Measurements from ENCODE around the gene KRT33A. TPM values are rescaled to one million over a fixed set of nuclear protein-coding genes. Genes with fewer than 3 reads are reported as not detected.

The KRT33A gene
- total RNA-seq, 1 donor from 2014 or later = not detected

- no peak for TF ChIP-seq CTCF (IDR thresholded peaks at IDR 0.05; ENCODE audit: unreplicated experiment)
- no peak for DNase-seq (ENCODE audit: low spot score)
- Mint-ChIP-seq H3K9me3 (ENCODE audit: unreplicated experiment) (no peaks in the 10 kb centered on the region), H3K27ac (ENCODE audit: unreplicated experiment) (no peak overlapping the region), H3K27me3 (ENCODE audit: unreplicated experiment) (peaks cover 4% of the 10 kb centered on the region), H3K4me1 (ENCODE audit: unreplicated experiment) (peaks cover 11% of the 10 kb centered on the region), H3K4me3 (ENCODE audit: unreplicated experiment) (no peak overlapping the region), H3K36me3 (ENCODE audit: low read depth, unreplicated experiment) (peaks cover 4% of the 10 kb centered on the region)
Observed at GRCh38 chr17:41302981-41303380, 47.6 kb downstream of the KRT33A start.

GRCh38 chr17:41301916-41302901 lies 48.4 kb downstream of the KRT33A start, which contains the start of gene KRTAP29-1:
KRTAP29-1 (minus strand) TSS chr17:41302851; CDS start chr17:41302851, 0 bp downstream.
- peaks cover 2% of the 10 kb centered on the region for H3K27me3 Mint-ChIP-seq (ENCODE audit: unreplicated experiment)
- TF ChIP-seq CTCF (IDR thresholded peaks at IDR 0.05; ENCODE audit: unreplicated experiment) = no peak
- H3K4me3 Mint-ChIP-seq (ENCODE audit: unreplicated experiment) = no peak within 1 kb of the TSS
- no peaks in the 10 kb centered on the region for H3K36me3 Mint-ChIP-seq (ENCODE audit: low read depth, unreplicated experiment)
- H3K9me3 Mint-ChIP-seq (ENCODE audit: unreplicated experiment) = no peaks in the 10 kb centered on the region
- DNase-seq (ENCODE audit: low spot score) = no peak
- peaks cover 6% of the 10 kb centered on the region for H3K4me1 Mint-ChIP-seq (ENCODE audit: unreplicated experiment)
- H3K27ac Mint-ChIP-seq (ENCODE audit: unreplicated experiment) = no peak within 1 kb of the TSS

GRCh38 chr17:41301204-41301790 lies 49.3 kb downstream of the KRT33A start:
- no peak for TF ChIP-seq CTCF (IDR thresholded peaks at IDR 0.05; ENCODE audit: unreplicated experiment)
- Mint-ChIP-seq H3K4me1 (ENCODE audit: unreplicated experiment) (peaks cover under 1% of the 10 kb centered on the region), H3K27ac (ENCODE audit: unreplicated experiment) (no peak overlapping the region), H3K9me3 (ENCODE audit: unreplicated experiment) (no peaks in the 10 kb centered on the region), H3K4me3 (ENCODE audit: unreplicated experiment) (no peak overlapping the region), H3K36me3 (ENCODE audit: low read depth, unreplicated experiment) (no peaks in the 10 kb centered on the region), H3K27me3 (ENCODE audit: unreplicated experiment) (peaks cover 2% of the 10 kb centered on the region)
- no peak for DNase-seq (ENCODE audit: low spot score)

GRCh38 chr17:41298458-41299135 lies 52.0 kb downstream of the KRT33A start:
- no peak for TF ChIP-seq CTCF (IDR thresholded peaks at IDR 0.05; ENCODE audit: unreplicated experiment)

More at GRCh38 chr17:41298458-41299135, 52.0 kb downstream of the KRT33A start:
- Mint-ChIP-seq H3K27ac (ENCODE audit: unreplicated experiment) (no peak overlapping the region), H3K4me1 (ENCODE audit: unreplicated experiment) (peaks cover 4% of the 10 kb centered on the region), H3K4me3 (ENCODE audit: unreplicated experiment) (no peak overlapping the region), H3K9me3 (ENCODE audit: unreplicated experiment) (no peaks in the 10 kb centered on the region), H3K27me3 (ENCODE audit: unreplicated experiment) (peaks cover 2% of the 10 kb centered on the region), H3K36me3 (ENCODE audit: low read depth, unreplicated experiment) (no peaks in the 10 kb centered on the region)
- no peak for DNase-seq (ENCODE audit: low spot score)

Data from endothelial cell (in vitro differentiated cells).